ENCODE data around the gene LATS2.
"Not testable (repeated sequence)": the region's sequence is repeated elsewhere in the genome, so short reads cannot be mapped to it uniquely, and the experiment has no call there.

LATS2 gene

GRCh38 chr13:20989656-20990321 is 71.6 kb downstream of the LATS2 start:
- no peak for DNase-seq

GRCh38 chr13:20988909-20989655 is 72.3 kb downstream of the LATS2 start:
- no peak for DNase-seq

- no peak for DNase-seq
Measured at GRCh38 chr13:20988033-20988908, 73.1 kb downstream of the LATS2 start.

GRCh38 chr13:20987599-20987998 is 73.8 kb downstream of the LATS2 start:
- no peak for DNase-seq

GRCh38 chr13:20984879-20985278 is 76.5 kb downstream of the LATS2 start:
- no peak for DNase-seq

- no peak for DNase-seq
Measured at GRCh38 chr13:20983386-20983785, 78.0 kb downstream of the LATS2 start.

GRCh38 chr13:20981370-20982095 is 79.9 kb downstream of the LATS2 start:
- no peak for DNase-seq

GRCh38 chr13:20980899-20981298 is 80.5 kb downstream of the LATS2 start:
- no peak for DNase-seq

- no peak for DNase-seq
Measured at GRCh38 chr13:20980430-20980829, 81.0 kb downstream of the LATS2 start.

- DNase-seq, result no peak
Measured at GRCh38 chr13:20977394-20977793, 84.0 kb downstream of the LATS2 start.

- no peak for DNase-seq
Measured at GRCh38 chr13:20974981-20975585, 86.3 kb downstream of the LATS2 start.

- no peak for DNase-seq
Measured at GRCh38 chr13:20973886-20974425, 87.4 kb downstream of the LATS2 start.

GRCh38 chr13:20972731-20973130 is 88.7 kb downstream of the LATS2 start:
- no peak for DNase-seq

GRCh38 chr13:20969182-20969581 is 92.2 kb downstream of the LATS2 start:
- no peak for DNase-seq

GRCh38 chr13:20968745-20969144 is 92.6 kb downstream of the LATS2 start:
- DNase-seq, result no peak

- DNase-seq, result no peak
Measured at GRCh38 chr13:20967340-20967739, 94.0 kb downstream of the LATS2 start.

GRCh38 chr13:20964904-20965303 is 96.5 kb downstream of the LATS2 start:
- no peak for DNase-seq

- not testable (repeated sequence) for DNase-seq
Measured at GRCh38 chr13:20961663-20962062, 99.7 kb downstream of the LATS2 start.

- DNase-seq, result no peak
Measured at GRCh38 chr13:20960663-20961309, 100.6 kb downstream of the LATS2 start.

GRCh38 chr13:20957049-20957620 is 104.3 kb downstream of the LATS2 start:
- not testable (repeated sequence) for DNase-seq

GRCh38 chr13:20955496-20955895 is 105.9 kb downstream of the LATS2 start:
- no peak for DNase-seq
